H1 (cell line): ENCODE results near the gene CHRNG. TPM values are rescaled to one million over a fixed set of nuclear protein-coding genes. Genes with fewer than 3 reads are reported as not detected.

Experiments
- BRCA1 ChIP-seq: IDR thresholded peaks from 2 replicates; pipeline ENCODE4 v1.6.1; 2012; ENCODE audit warnings: low read depth, low read length, improper control_type of control experiment
- CBX8 ChIP-seq: fragments of 300-800, 300-1000 bp; sonication (generic); IDR thresholded peaks from 2 replicates; pipeline ENCODE4 v1.7.1; 2016; ENCODE audit warnings: low read depth, low read length, borderline replicate concordance
- CHD1 ChIP-seq: IDR thresholded peaks from 2 replicates; pipeline ENCODE4 v1.6.1; 2012; ENCODE audit warnings: low read depth, low read length, improper control_type of control experiment
- CHD7 ChIP-seq: fragments of 300-600 bp; sonication (generic); IDR thresholded peaks from 2 replicates; pipeline ENCODE4 v1.7.1; 2012; ENCODE audit warnings: low read length, moderate library complexity, mild to moderate bottlenecking, inconsistent platforms; ENCODE audit not compliant: insufficient replicate concordance
- EZH2 ChIP-seq: fragments of 200-600 bp; sonication (generic); IDR thresholded peaks from 2 replicates; pipeline ENCODE4 v1.7.1; 2012; ENCODE audit warnings: low read depth, mild to moderate bottlenecking, moderate library complexity, low read length, inconsistent platforms; ENCODE audit not compliant: severe bottlenecking
- NRF1 ChIP-seq: IDR thresholded peaks from 2 replicates; pipeline ENCODE4 v1.6.1; 2011; ENCODE audit warnings: mild to moderate bottlenecking, low read depth, low read length, improper control_type of control experiment
- POLR2A ChIP-seq, 2 experiments: IDR thresholded peaks; 1 replicate in 1 of 2; 2 replicates in 1 of 2; pipeline ENCODE4 v1.6.1; 2011; ENCODE audit warnings: low read depth in 2 of 2, low read length in 2 of 2, mild to moderate bottlenecking in 2 of 2; ENCODE audit errors: control extremely low read depth in 1 of 2
- RBBP5 ChIP-seq: IDR thresholded peaks from 2 replicates; pipeline ENCODE4 v1.7.1; 2012; ENCODE audit warnings: low read depth, mild to moderate bottlenecking, inconsistent platforms, low read length, moderate library complexity, borderline replicate concordance
- RXRA ChIP-seq: IDR thresholded peaks from 2 replicates; pipeline ENCODE4 v1.6.1; 2011; ENCODE audit warnings: low read depth, mild to moderate bottlenecking, low read length, moderate library complexity; ENCODE audit not compliant: insufficient read depth
- SIRT6 ChIP-seq: IDR thresholded peaks from one replicate; pipeline ENCODE4 v1.7.1; 2012; ENCODE audit warnings: low read length, inconsistent platforms
- USF2 ChIP-seq: IDR thresholded peaks from 2 replicates; pipeline ENCODE4 v1.6.1; 2011; ENCODE audit warnings: low read length, improper control_type of control experiment
- YY1 ChIP-seq: IDR thresholded peaks from 2 replicates; pipeline ENCODE4 v1.6.1; 2011; ENCODE audit warnings: low read depth, mild to moderate bottlenecking, low read length
- polyA plus RNA-seq, 7 experiments: library from polyadenylated mRNA; depleted of rRNA in 3 of 7; stranded (reverse) in 5 of 7; unstranded in 2 of 7; fragments of >200 nt in 5 of 7; fragments of 200-250 nt in 2 of 7; gene quantifications; 1 replicate in 5 of 7; 2 replicates in 1 of 7; 4 replicates in 1 of 7; pipeline versions ENCODE4 v1.2.1 to v1.2.3, GENCODE V29; 2011 to 2013; ENCODE audit warnings: missing spikeins in 2 of 7, mixed read lengths in 2 of 7
- total RNA-seq: library from RNA; stranded (reverse); fragmentation: NEBNext Ultra II Directional; extraction: Animal tissue kit (Norgen Biotek cat#: 25700); gene quantifications from 2 replicates; pipeline ENCODE4 v1.2.1, GENCODE V29; 2021

Gene CHRNG
- total and polyA plus RNA-seq, 2 of the 8 experiments (the other 6 are each of a cell fraction or from before 2014, with no cell fraction given), result 0.05 TPM; not detected in 1

- TF ChIP-seq CHD7 (no peak), CHD1 (no peak), CBX8 (no peak), RXRA (no peak), USF2 (no peak), NRF1 (no peak), POLR2A (IDR thresholded peaks at IDR 0.05; ENCODE audit: control extremely low read depth in 1 of 2, low read depth in 2 of 2, low read length in 2 of 2) (no peak), YY1 (no peak), EZH2 (no peak), BRCA1 (no peak), SIRT6 (no peak), RBBP5 (no peak)
- TF ChIP-seq, all 59 proteins: peak for 0
Observed at GRCh38 chr2:232551250-232551638, 11.8 kb downstream of the CHRNG start (continued).
